Central memory CD8-positive, alpha-beta T cell (primary cell): ENCODE results near the gene DCDC2C.
"Not testable (repeated sequence)": the region's sequence is repeated elsewhere in the genome, so short reads cannot be mapped to it uniquely, and the experiment has no call there.

Source experiments
- ATAC-seq: fragments of 150-1000 bp; cut with Tn5 transposase; replicated peaks from 2 replicates; pipeline ENCODE4 v1.10.0; 2022; ENCODE audit warnings: mild to moderate bottlenecking, moderate FRiP score, moderate number of reproducible peaks; ENCODE audit not compliant: poor library complexity, severe bottlenecking; ENCODE audit errors: extremely low read depth
- DNase-seq, 2 donors: peaks; one replicate each; pipeline ENCODE4 v3.0.0; 2021; ENCODE audit warnings: low spot score in 2 of 2
- H3K27ac Mint-ChIP-seq: one replicate; pipeline ENCODE4 v1.8.0; 2022; ENCODE audit warnings: low read depth, mild to moderate bottlenecking, moderate library complexity, mixed read lengths
- H3K27me3 Mint-ChIP-seq: one replicate; pipeline ENCODE4 v1.8.0; 2022; ENCODE audit warnings: mixed read lengths
- H3K36me3 Mint-ChIP-seq: one replicate; pipeline ENCODE4 v1.8.0; 2022; ENCODE audit warnings: mild to moderate bottlenecking, moderate library complexity, mixed read lengths; ENCODE audit not compliant: insufficient read depth
- H3K4me1 Mint-ChIP-seq: one replicate; pipeline ENCODE4 v1.8.0; 2022; ENCODE audit warnings: mixed read lengths
- H3K4me3 Mint-ChIP-seq: one replicate; pipeline ENCODE4 v1.8.0; 2022; ENCODE audit warnings: mild to moderate bottlenecking, moderate library complexity, mixed read lengths
- H3K9me3 Mint-ChIP-seq: one replicate; pipeline ENCODE4 v1.8.0; 2022; ENCODE audit warnings: mixed read lengths

DCDC2C gene

DNA sequence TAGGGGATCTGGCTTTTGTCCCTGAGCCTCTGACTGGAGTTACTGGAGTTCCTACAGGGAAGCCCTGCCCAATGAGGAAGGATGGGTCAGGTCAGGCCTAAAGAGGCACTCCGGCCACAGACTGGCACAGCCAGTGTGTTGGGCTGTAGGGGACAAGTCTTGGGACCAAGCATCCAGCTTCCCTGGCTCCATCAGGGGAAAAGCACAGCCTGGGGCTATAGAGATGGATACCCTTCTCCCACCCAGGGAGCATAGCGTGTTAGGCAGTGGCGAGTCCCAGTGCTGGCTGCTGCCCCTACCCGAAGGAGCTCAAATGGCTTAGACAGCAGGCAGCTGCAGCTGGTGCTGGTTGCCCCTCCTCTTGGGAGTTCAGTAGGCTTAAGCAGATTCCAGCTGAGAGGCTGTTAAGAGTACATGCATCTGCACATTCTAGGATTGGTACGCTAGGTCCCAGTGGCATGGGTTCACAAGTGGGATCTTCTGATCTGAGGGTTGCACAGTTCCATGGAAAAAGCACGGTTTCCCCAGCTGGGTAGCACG, 111.4 kb downstream of the DCDC2C start:
- Mint-ChIP-seq H3K9me3 (peaks cover 24% of the 10 kb centered on the region), H3K27me3 (no peaks in the 10 kb centered on the region), H3K4me1 (no peaks in the 10 kb centered on the region), H3K27ac (no peak overlapping the region), H3K36me3 (no peaks in the 10 kb centered on the region), H3K4me3 (no peak overlapping the region)
- no peak for ATAC-seq
- DNase-seq, result no peak

DNA sequence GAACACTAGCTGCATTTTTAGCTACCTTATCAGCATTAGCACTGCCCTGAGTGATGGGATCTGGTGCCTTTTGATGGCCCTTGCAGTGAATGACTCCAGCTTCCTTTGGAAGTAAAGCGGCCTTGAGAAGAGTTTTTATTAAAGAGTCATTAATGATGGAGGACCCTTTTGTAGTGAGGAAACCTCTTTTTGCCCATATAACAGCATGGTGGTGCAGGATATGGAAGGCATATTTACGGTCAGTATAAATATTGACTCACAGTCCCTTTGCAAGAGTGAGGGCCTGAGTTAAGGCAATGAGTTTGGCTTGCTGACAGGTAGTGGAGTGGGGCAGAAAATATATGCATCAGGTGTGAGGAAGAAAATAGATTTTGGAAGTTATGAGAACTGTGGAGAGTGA, 113.8 kb downstream of the DCDC2C start:
- H3K9me3 Mint-ChIP-seq, result peaks cover 26% of the 10 kb centered on the region
- not testable (repeated sequence) for H3K4me1 Mint-ChIP-seq, H3K27me3 Mint-ChIP-seq, H3K27ac Mint-ChIP-seq, H3K4me3 Mint-ChIP-seq, H3K36me3 Mint-ChIP-seq, ATAC-seq, DNase-seq

DNA sequence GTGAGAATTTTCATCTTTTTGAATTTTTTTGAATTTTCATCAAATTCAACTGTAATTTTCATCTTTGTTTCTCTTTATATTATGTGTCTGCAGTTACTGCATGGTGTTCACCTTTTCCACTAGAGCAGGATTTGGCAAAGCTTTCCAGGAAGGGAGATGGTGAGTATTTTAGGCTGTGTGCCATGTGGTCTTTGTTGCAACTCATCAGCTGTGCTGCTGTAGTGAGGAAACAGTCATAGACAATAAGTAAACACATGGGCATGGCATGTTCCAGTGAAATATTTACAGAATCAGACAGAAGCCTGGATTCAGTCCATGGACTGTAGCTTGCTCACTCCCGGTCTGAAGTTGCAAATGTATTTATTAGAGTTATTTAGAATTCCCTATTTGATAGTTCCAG, 120.4 kb downstream of the DCDC2C start:
- no peaks in the 10 kb centered on the region for H3K36me3 Mint-ChIP-seq
- DNase-seq, result no peak
- H3K27me3 Mint-ChIP-seq, result no peaks in the 10 kb centered on the region
- H3K9me3 Mint-ChIP-seq, result peaks cover 27% of the 10 kb centered on the region
- no peak overlapping the region for H3K27ac Mint-ChIP-seq
- no peak overlapping the region for H3K4me3 Mint-ChIP-seq
- H3K4me1 Mint-ChIP-seq, result no peaks in the 10 kb centered on the region
- no peak for ATAC-seq

DNA sequence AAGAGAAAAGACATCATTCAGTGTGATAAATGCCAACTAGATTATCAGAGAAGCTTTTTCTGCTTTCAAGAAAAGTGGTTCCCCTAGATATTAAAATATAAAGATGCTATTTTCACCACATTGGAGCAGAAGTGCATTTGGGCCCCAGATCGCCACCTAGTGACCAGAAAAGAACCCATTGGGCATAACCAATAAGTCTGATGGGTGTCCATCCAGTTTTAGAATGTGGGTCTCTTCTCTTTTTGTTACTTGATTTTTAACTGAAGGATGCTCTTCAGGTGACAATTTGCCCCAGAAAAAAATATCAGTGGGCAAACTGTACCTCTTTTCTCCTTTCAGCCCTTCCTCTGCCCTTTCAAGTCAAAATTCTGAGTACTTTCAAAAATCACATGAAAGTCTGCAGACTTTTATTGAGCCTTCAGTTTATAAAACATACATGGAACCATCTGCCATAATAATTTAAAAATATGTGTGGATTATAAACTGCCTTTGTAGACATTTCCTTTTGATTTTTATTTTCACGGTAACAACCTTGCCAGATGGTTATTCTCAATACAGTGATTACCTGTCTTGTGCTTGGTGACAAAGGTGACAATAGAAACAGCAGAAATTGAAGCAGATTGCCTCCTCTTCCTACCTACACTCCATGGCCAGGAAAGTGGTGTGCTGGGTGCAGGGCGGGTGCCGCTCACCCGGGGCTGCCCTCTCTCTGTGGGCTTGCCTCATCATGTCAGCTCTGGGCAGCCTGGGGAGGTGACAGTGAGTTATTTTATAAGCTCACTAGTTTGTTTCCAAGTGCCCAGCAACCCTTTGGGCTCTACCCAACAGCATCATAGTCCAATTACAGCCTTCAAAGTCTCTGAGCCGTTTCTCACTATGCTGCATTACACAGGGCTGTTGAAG, 124.5 kb downstream of the DCDC2C start:
- Mint-ChIP-seq H3K27me3 (no peaks in the 10 kb centered on the region), H3K27ac (no peak overlapping the region)
- no peak for DNase-seq

GRCh38 chr2:3830796-3831195, 127.4 kb downstream of the DCDC2C start:
- H3K9me3 Mint-ChIP-seq, result peaks cover 4% of the 10 kb centered on the region
- no peak overlapping the region for H3K27ac Mint-ChIP-seq
- H3K4me1 Mint-ChIP-seq, result no peaks in the 10 kb centered on the region
- H3K4me3 Mint-ChIP-seq, result no peak overlapping the region
- no peaks in the 10 kb centered on the region for H3K36me3 Mint-ChIP-seq
- DNase-seq, result no peak
- ATAC-seq, result no peak
- no peaks in the 10 kb centered on the region for H3K27me3 Mint-ChIP-seq

More for the DNA sequence above, 124.5 kb downstream of the DCDC2C start:
- H3K36me3 Mint-ChIP-seq, result no peaks in the 10 kb centered on the region
- peaks cover 6% of the 10 kb centered on the region for H3K9me3 Mint-ChIP-seq
- H3K4me3 Mint-ChIP-seq, result no peak overlapping the region
- H3K4me1 Mint-ChIP-seq, result no peaks in the 10 kb centered on the region
- no peak for ATAC-seq

DNA sequence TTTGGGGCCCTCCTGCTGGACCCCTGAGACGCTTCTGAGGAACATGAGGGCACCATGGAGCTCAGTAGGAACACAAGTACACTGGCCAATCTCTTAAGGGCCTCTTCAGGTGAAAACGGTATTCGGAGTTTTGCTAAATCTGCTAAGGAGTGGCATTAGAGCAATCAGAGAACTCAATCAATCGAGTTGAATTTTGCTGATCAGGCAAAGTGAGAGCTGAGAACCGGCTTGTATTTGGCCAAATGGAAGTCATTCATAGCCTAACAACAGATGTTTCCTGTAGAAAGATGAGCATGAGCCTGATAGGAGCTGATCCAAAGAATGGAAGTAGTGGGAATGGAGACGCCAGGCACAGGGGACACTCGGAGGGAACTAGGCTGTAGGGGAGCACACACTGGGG, 133.7 kb downstream of the DCDC2C start:
- Mint-ChIP-seq H3K4me3 (no peak overlapping the region), H3K27ac (no peak overlapping the region), H3K9me3 (peaks cover 18% of the 10 kb centered on the region), H3K27me3 (no peaks in the 10 kb centered on the region), H3K36me3 (peaks cover 2% of the 10 kb centered on the region), H3K4me1 (no peaks in the 10 kb centered on the region)
- DNase-seq, result no peak
- ATAC-seq, result no peak

- no peak for ATAC-seq
- Mint-ChIP-seq H3K4me3 (no peak overlapping the region), H3K27me3 (no peaks in the 10 kb centered on the region), H3K27ac (no peak overlapping the region), H3K9me3 (peaks cover 18% of the 10 kb centered on the region), H3K36me3 (peaks cover 2% of the 10 kb centered on the region), H3K4me1 (no peaks in the 10 kb centered on the region)
- DNase-seq, result no peak
These were observed 135.0 kb downstream of the DCDC2C start for GRCh38 chr2:3838348-3838747.

GRCh38 chr2:3839476-3839875, 136.1 kb downstream of the DCDC2C start:
- DNase-seq (no peak), ATAC-seq (no peak)
- H3K27me3 Mint-ChIP-seq, result no peaks in the 10 kb centered on the region
- no peak overlapping the region for H3K27ac Mint-ChIP-seq
- peaks cover 25% of the 10 kb centered on the region for H3K9me3 Mint-ChIP-seq
- H3K36me3 Mint-ChIP-seq, result peaks cover 2% of the 10 kb centered on the region
- no peak overlapping the region for H3K4me3 Mint-ChIP-seq
- H3K4me1 Mint-ChIP-seq, result no peaks in the 10 kb centered on the region

GRCh38 chr2:3840611-3841155, 137.3 kb downstream of the DCDC2C start:
- no peak for ATAC-seq
- DNase-seq, result no peak
- Mint-ChIP-seq H3K4me3 (no peak overlapping the region), H3K27ac (no peak overlapping the region), H3K27me3 (no peaks in the 10 kb centered on the region), H3K9me3 (peaks cover 25% of the 10 kb centered on the region), H3K36me3 (peaks cover 2% of the 10 kb centered on the region), H3K4me1 (no peaks in the 10 kb centered on the region)

DNA sequence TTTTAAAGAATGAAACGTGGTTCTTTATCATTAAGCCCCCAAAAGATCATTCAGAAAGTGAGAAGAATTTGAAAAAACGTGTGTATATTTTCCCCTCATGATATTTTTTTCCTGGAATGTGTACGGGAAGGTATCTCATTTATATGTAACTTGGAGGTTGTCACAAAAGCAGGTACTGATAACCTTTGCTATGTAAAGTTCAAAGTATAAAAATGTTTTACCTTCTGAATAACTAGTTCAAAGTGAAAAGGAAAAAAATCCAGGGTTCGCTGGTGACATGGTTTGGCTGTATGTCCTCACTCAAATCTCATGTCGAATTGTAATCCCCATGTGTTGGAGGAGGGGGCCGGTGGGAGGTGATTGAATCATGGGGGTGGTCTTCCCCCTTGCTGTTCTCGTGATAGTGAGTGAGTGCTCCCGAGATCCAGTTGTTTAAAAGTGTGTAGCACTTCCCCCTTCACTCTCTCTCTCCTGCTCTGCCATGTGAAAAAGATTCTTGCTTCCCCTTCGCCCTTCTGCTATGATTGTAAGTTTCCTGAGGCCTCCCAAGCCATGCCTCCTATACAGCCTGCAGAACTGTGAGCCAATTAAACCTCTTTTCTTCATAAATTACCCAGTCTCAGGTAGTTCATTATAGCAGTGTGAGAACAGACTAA, 144.2 kb downstream of the DCDC2C start:
- H3K36me3 Mint-ChIP-seq, result no peaks in the 10 kb centered on the region
- no peak overlapping the region for H3K27ac Mint-ChIP-seq
- peaks cover 38% of the 10 kb centered on the region for H3K9me3 Mint-ChIP-seq
- DNase-seq (no peak), ATAC-seq (no peak)
- no peak overlapping the region for H3K4me3 Mint-ChIP-seq
- H3K4me1 Mint-ChIP-seq, result no peaks in the 10 kb centered on the region
- H3K27me3 Mint-ChIP-seq, result no peaks in the 10 kb centered on the region

- Mint-ChIP-seq H3K4me3 (no peak overlapping the region), H3K4me1 (no peaks in the 10 kb centered on the region), H3K27ac (no peak overlapping the region), H3K9me3 (peaks cover 33% of the 10 kb centered on the region), H3K27me3 (no peaks in the 10 kb centered on the region), H3K36me3 (no peaks in the 10 kb centered on the region)
- ATAC-seq, result no peak
- no peak for DNase-seq
These were observed 145.4 kb downstream of the DCDC2C start for GRCh38 chr2:3848776-3849175.

GRCh38 chr2:3849213-3849612, 145.8 kb downstream of the DCDC2C start:
- Mint-ChIP-seq H3K27ac (no peak overlapping the region), H3K9me3 (peaks cover 30% of the 10 kb centered on the region), H3K27me3 (no peaks in the 10 kb centered on the region), H3K36me3 (no peaks in the 10 kb centered on the region), H3K4me1 (no peaks in the 10 kb centered on the region), H3K4me3 (no peak overlapping the region)
- ATAC-seq (no peak), DNase-seq (no peak)
